22Rv1 (cell line): ENCODE results near the gene TAOK1.
"Not testable (repeated sequence)": the region's sequence is repeated elsewhere in the genome, so short reads cannot be mapped to it uniquely, and the experiment has no call there.

ENCODE experiments used
- H3K27ac ChIP-seq: fragments of 450-650 bp; 2 replicates; pipeline ENCODE4 v1.5.1; 2017
- ZFX ChIP-seq: fragments of 450-650 bp; IDR thresholded peaks from 2 replicates; pipeline ENCODE4 v1.6.1; 2017; ENCODE audit warnings: antibody characterized with exemption, borderline replicate concordance
- TF ChIP-seq, protein P1 (sequence below): fragments of 450-650 bp; IDR thresholded peaks from 2 replicates; pipeline ENCODE4 v1.5.1; 2017; ENCODE audit warnings: mild to moderate bottlenecking

Gene TAOK1

DNA sequence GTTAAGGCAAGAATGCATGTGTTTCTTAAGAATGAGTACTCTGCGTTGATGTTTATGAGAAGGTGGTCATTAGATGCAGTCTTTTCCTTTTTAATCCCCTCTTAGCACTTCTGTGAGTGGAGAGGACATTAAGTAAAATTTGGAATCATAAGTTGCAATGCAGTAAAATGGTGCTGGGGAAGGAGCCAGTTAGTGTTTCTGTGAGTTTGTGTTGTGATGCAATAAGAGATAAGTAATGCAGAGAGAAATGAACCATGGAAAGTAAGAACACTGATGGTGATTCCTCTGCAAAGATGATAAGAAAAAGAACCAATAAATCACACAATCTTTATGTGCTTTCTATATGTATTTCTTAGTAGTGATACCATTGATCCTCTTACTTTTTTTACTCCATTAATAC is 156.7 kb downstream of the TAOK1 start:
- TF ChIP-seq, protein P1, sequence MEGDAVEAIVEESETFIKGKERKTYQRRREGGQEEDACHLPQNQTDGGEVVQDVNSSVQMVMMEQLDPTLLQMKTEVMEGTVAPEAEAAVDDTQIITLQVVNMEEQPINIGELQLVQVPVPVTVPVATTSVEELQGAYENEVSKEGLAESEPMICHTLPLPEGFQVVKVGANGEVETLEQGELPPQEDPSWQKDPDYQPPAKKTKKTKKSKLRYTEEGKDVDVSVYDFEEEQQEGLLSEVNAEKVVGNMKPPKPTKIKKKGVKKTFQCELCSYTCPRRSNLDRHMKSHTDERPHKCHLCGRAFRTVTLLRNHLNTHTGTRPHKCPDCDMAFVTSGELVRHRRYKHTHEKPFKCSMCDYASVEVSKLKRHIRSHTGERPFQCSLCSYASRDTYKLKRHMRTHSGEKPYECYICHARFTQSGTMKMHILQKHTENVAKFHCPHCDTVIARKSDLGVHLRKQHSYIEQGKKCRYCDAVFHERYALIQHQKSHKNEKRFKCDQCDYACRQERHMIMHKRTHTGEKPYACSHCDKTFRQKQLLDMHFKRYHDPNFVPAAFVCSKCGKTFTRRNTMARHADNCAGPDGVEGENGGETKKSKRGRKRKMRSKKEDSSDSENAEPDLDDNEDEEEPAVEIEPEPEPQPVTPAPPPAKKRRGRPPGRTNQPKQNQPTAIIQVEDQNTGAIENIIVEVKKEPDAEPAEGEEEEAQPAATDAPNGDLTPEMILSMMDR, result no peak
- TF ChIP-seq ZFX, result no peak
- H3K27ac ChIP-seq, result no peak overlapping the region

DNA sequence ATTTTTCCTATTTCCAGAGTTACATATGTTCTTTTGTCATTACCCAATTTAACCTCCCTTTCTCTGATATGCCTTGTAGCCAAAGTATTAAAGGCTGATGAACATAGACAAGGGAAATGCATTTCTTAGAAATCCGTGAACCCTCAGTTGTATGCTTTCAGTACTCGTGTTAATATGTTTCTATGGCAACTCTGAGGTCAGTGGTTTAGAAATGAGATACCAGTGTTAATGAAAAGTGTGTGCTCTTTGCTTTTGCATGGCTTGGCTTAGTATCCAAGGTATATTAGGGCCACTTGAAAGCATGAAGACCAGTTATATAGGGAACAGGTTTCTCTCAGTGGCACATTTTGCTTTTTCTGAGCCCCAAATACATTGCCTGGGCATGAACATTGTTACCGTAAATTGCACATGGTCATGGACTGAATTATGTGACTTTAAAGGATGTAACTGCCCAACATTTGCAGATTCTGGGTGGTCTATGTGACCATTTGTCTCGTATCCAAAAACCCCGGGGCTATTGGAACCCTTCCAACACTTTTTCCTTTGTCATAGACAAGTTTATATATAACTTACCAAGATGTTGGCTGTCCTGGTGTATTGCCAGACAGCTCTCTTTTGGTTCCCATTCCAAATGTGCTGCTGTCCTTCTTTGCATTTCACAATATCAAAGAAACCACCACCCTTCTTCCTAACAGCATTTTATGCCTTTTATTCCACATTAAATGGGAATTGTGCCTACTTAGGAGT is 159.2 kb downstream of the TAOK1 start:
- no peak overlapping the region for H3K27ac ChIP-seq
- no peak for TF ChIP-seq ZFX
- TF ChIP-seq, protein P1, result no peak

DNA sequence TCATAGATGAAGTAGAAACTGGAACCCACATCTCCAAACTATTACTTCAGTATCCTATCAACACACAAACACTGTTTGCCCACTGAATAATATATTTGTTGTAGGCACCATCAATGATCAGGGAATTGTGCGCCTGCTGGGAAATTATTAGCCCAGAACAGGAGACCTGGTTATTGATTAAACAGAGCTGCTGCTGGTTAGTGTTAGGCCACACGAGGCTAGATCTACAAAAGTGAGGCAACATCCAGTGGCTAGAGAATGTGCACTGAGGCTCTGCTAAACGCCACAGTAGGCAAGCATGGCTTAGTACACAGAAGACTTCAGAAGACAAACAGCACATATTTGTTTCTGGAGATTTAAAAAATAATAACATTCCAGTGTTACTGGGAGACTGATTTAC is 165.7 kb downstream of the TAOK1 start:
- TF ChIP-seq, protein P1, result no peak
- TF ChIP-seq ZFX, result no peak
- peak overlapping the region; percentile 63 for H3K27ac ChIP-seq

DNA sequence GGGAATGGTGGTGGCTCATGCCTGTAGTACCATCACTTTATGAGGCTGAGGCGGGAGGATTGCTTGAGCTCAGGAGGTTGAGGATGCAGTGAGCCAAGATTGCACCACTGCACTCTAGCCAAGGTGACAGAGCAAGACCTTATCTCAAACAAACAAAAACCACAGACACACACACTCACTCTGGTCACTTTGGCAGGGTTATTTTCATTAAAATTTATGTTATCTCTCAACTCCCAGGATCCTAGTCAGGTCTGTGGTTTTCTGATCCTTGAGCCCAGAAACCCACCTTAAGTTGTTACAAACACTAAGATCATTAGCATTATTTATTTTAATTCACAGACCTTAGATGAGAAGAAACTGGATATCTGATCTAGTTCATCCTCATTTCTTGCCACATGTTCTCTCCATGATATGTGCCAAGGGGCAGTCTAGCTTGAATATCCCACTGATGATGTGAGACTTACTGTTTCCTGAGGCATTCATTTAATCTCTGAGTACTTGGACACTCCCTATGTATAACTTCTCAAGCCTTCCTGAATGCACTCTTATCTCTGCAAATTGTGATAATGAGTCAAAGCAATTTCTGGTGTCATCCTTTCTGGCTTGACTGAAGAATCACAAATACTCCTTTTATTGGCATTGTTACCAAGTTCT is 167.0 kb downstream of the TAOK1 start:
- H3K27ac ChIP-seq, result no peak overlapping the region
- TF ChIP-seq, protein P1, result no peak
- no peak for TF ChIP-seq ZFX

DNA sequence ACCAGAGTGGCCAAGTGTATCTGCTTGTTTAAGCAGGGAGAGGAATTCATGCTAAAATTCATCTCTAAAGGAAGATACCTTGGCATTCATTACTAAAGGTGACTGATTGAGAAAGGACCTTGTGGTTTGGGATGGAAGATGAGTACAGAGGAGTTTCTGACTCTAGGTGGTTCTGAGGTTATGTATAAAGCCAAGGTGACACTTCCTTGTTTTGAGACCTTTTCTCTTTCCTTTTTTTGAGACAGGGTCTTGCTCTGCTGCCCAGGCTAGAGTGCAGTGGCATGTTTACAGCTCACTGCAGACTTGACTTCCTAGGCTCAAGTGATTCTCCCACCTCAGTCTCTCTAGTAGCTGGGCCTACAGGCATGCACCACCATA is 167.6 kb downstream of the TAOK1 start:
- TF ChIP-seq ZFX, result no peak
- H3K27ac ChIP-seq, result no peak overlapping the region

DNA sequence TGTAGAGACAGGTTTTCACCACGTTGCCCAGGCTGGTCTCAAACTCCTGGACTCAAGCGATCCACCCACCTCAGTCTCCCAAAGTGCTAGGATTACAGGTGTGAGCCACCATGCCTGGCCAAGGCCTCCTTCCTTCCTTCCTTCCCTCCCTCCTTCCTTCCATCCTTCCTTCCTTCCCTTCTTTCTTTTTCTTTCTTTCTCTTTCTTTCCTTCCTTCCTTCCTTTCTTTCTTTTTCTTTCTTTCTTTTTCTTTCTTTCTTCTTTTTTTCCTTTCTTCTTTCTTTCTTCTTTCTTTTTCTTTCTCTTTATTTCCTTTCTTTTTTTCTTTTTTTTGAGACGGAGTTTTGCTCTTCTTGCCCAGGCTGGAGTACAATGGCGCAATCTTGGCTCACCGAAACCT is 168.0 kb downstream of the TAOK1 start:
- H3K27ac ChIP-seq, result not testable (repeated sequence)

DNA sequence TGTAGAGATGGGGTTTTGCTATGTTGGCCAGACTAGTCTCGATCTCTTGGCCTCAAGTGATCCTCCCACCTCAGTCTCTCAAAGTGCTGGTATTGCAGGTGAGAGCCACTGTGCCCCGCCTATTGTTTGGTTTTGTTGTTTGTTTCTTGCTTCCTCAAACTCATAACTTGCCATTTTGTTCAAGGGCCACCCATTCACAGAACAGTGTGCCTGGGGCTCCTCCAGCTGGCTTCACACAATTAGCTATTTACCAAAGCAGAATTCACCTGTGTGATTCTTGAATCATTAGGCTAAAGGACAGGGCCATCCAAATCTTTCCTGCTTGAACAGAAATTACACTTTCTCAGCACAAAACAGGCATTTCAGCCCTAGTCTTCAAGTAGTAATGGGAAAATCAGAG is 169.5 kb downstream of the TAOK1 start:
- TF ChIP-seq ZFX, result no peak
- TF ChIP-seq, protein P1, result peak; percentile 29; the same call in 1 of the 2 replicates
- peak overlapping the region; percentile 40 for H3K27ac ChIP-seq

DNA sequence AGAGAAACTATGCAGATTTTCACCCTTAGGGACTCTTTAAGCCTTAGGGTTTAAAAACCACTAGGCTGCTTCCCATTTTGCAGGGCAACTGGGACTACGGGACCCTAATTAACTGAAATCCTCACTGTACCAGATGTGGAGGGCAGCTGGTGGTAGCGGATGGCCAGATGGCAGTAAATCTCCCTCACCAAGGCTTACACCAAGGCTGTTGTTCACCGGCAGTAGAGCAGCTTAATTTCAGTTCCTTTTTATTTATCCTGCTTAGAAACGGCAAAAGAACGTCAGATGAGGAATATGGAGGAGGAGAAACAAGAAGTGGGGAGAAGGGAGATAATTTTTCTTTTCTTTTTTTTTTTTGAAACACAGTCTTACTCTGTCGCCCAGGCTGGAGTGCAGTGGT is 170.2 kb downstream of the TAOK1 start:
- peak overlapping the region; percentile 40 for H3K27ac ChIP-seq

More for the DNA sequence above, 170.2 kb downstream of the TAOK1 start:
- TF ChIP-seq, protein P1, result no peak
- no peak for TF ChIP-seq ZFX
